ENCODE results near the gene ARF4.

Gene ARF4

DNA sequence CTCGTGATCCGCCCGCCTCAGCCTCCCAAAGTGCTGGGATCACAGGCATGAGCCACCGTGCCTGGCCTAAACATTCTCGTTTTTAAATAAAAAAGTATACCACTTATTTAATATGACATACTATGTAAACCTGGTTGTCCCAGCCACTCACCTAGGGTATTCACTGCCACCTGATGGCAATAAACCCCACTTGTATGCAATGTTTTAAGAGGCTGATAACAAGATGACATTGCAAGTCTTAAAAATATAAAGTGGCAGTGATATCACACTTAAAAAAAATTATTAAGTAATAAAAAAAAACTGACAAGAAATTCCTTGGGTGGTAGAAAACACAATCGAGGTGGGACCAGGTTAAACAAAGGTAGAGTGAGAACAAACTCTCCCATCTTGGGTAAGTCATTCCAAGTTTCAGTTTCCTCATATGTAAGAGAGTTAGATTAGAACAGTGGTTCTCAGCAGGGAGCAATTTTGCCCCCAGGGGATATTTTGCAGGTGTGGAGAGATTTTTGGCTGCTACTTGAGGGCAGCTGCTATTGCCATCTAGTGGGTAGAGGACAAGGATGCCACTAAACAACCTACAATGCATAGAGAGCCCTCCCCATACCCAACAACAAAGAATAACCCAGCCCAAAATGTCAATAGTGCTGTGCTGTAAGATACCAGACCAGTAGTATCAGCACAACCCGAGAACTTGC is 14.5 kb downstream of the ARF4 start:
- no peak overlapping the region for H3K9ac ChIP-seq
- peaks cover 36% of the 10 kb centered on the region; the same call in 1 of the 2 replicates for H3K79me2 ChIP-seq (ENCODE audit: insufficient read depth, low read depth)
- no peak overlapping the region for H3K4me3 ChIP-seq (IDR thresholded peaks at IDR 0.05; ENCODE audit: insufficient read depth, low read depth, low read length)
- no peaks in the 10 kb centered on the region for H3K27me3 ChIP-seq (ENCODE audit: insufficient read depth, low read depth)
- H2AFZ ChIP-seq (ENCODE audit: low read depth), result no peak overlapping the region
- peaks cover 17% of the 10 kb centered on the region for H3K4me1 ChIP-seq (ENCODE audit: low read depth, poor library complexity, severe bottlenecking)
- peak overlapping the region; percentile 21; the same call in 1 of the 2 replicates for H3K4me2 ChIP-seq
- no peaks in the 10 kb centered on the region for H4K20me1 ChIP-seq (ENCODE audit: insufficient read depth)
- TF ChIP-seq, protein P1, sequence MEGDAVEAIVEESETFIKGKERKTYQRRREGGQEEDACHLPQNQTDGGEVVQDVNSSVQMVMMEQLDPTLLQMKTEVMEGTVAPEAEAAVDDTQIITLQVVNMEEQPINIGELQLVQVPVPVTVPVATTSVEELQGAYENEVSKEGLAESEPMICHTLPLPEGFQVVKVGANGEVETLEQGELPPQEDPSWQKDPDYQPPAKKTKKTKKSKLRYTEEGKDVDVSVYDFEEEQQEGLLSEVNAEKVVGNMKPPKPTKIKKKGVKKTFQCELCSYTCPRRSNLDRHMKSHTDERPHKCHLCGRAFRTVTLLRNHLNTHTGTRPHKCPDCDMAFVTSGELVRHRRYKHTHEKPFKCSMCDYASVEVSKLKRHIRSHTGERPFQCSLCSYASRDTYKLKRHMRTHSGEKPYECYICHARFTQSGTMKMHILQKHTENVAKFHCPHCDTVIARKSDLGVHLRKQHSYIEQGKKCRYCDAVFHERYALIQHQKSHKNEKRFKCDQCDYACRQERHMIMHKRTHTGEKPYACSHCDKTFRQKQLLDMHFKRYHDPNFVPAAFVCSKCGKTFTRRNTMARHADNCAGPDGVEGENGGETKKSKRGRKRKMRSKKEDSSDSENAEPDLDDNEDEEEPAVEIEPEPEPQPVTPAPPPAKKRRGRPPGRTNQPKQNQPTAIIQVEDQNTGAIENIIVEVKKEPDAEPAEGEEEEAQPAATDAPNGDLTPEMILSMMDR (conservative IDR thresholded peaks at IDR 0.05; ENCODE audit: low read depth, low read length), result peak; percentile 48; the same call in 1 of the 2 replicates
- H3K27ac ChIP-seq, result no peak overlapping the region; the same call in 1 of the 2 replicates
- no peaks in the 10 kb centered on the region for H3K36me3 ChIP-seq (ENCODE audit: insufficient read depth)

DNA sequence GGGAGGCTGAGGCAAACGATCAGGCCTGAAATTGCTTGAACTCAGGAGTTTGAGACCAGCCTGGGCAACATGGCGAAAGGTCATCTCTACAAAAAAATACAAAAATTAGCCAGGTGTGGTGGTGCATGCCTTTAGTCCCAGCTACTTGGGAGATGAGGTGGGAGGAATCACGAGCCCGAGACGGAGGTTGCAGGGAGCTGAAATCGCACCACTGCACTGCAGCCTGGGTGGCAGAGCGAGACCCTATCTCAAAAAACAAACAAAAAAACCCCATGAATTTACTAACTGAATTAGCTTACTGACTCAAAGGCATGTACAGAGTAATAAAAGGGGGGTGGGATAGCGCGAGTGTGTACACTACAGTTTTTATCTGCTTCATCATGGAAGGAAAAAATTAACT is 19.3 kb downstream of the ARF4 start:
- Histone ChIP-seq H3K4me3 (IDR thresholded peaks at IDR 0.05; ENCODE audit: insufficient read depth, low read depth, low read length) (no peak overlapping the region), H3K4me1 (ENCODE audit: low read depth, poor library complexity, severe bottlenecking) (peaks cover 6% of the 10 kb centered on the region), H3K9ac (no peak overlapping the region), H3K27me3 (ENCODE audit: insufficient read depth, low read depth) (no peaks in the 10 kb centered on the region), H3K36me3 (ENCODE audit: insufficient read depth) (no peaks in the 10 kb centered on the region), H3K27ac (no peak overlapping the region), H4K20me1 (ENCODE audit: insufficient read depth) (no peaks in the 10 kb centered on the region), H2AFZ (ENCODE audit: low read depth) (no peak overlapping the region), H3K4me2 (no peak overlapping the region), H3K79me2 (ENCODE audit: insufficient read depth, low read depth) (peaks cover 17% of the 10 kb centered on the region; the same call in 1 of the 2 replicates)
- TF ChIP-seq, protein P1 (conservative IDR thresholded peaks at IDR 0.05; ENCODE audit: low read depth, low read length), result no peak

DNA sequence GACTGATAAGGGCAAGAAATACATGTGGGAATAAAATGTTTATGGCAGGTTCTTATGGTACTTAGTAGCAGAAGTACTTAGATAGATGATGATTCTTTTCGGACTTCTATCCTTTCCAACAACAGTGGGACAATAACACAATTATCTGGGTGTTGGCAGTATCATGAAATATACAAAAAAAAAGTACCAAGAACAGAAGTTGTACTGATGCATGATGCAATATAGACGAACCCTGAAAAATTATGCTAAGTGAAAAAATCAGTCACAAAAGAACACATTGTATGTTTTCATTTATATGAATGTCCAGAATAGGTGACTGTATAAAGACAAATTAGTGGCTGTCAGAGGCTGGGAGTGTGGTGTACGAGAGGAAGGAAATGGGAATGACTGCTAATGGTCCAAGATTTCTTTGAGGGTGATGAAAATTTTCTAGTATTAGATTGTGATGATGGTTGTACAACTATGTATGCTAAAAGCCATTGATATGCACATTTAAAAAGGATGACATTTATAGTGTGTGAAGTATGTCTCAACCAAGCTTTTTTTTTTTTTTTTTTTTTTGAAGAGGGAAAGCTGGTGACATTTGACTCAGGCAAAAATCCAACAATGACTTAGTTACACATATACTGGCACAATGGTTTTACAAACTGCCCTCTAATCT is 21.0 kb downstream of the ARF4 start:
- H4K20me1 ChIP-seq (ENCODE audit: insufficient read depth), result no peaks in the 10 kb centered on the region
- peaks cover 9% of the 10 kb centered on the region; the same call in 1 of the 2 replicates for H3K79me2 ChIP-seq (ENCODE audit: insufficient read depth, low read depth)

DNA sequence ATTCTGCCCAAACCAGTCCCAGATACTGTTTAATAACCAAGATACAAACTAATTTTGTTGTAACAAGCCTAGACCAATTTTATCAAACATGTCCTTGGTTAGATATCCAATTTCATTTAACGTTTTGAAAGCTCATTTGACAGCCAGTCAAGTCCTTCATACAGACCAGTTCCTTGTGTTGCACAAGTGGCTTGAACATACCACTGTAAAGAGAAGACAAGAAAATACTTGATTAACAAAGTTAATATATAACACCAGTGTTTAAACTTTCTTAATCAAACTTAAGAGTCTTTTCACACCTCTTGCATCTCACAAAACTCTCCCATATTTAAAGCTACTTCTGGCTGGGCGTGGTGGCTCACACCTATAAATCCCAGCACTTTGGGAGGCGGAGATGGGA is 25.0 kb downstream of the ARF4 start:
- Histone ChIP-seq H3K4me1 (ENCODE audit: low read depth, poor library complexity, severe bottlenecking) (no peaks in the 10 kb centered on the region), H3K4me2 (no peak overlapping the region), H3K27ac (no peak overlapping the region), H3K27me3 (ENCODE audit: insufficient read depth, low read depth) (no peaks in the 10 kb centered on the region), H2AFZ (ENCODE audit: low read depth) (no peak overlapping the region), H3K9ac (no peak overlapping the region), H3K79me2 (ENCODE audit: insufficient read depth, low read depth) (no peaks in the 10 kb centered on the region), H3K4me3 (IDR thresholded peaks at IDR 0.05; ENCODE audit: insufficient read depth, low read depth, low read length) (no peak overlapping the region), H3K36me3 (ENCODE audit: insufficient read depth) (no peaks in the 10 kb centered on the region), H4K20me1 (ENCODE audit: insufficient read depth) (no peaks in the 10 kb centered on the region)
- TF ChIP-seq, protein P1 (conservative IDR thresholded peaks at IDR 0.05; ENCODE audit: low read depth, low read length), result no peak

More for the DNA sequence above, 21.0 kb downstream of the ARF4 start:
- H3K4me3 ChIP-seq (IDR thresholded peaks at IDR 0.05; ENCODE audit: insufficient read depth, low read depth, low read length), result no peak overlapping the region
- TF ChIP-seq, protein P1 (conservative IDR thresholded peaks at IDR 0.05; ENCODE audit: low read depth, low read length), result no peak
- H3K27ac ChIP-seq, result no peak overlapping the region
- no peaks in the 10 kb centered on the region for H3K27me3 ChIP-seq (ENCODE audit: insufficient read depth, low read depth)
- H3K9ac ChIP-seq, result no peak overlapping the region
- no peaks in the 10 kb centered on the region for H3K4me1 ChIP-seq (ENCODE audit: low read depth, poor library complexity, severe bottlenecking)
- no peaks in the 10 kb centered on the region for H3K36me3 ChIP-seq (ENCODE audit: insufficient read depth)
- H3K4me2 ChIP-seq, result no peak overlapping the region
- no peak overlapping the region for H2AFZ ChIP-seq (ENCODE audit: low read depth)

Data from KMS-11 (cell line).